Fibroblast of skin of abdomen (primary cell): ENCODE results near the gene PCDHA11. TPM values are rescaled to one million over a fixed set of nuclear protein-coding genes. Genes with fewer than 3 reads are reported as not detected.
A peak's percentile ranks its signal among the peaks of the same experiment; 100 is the strongest.
"Not testable (repeated sequence)": the region's sequence is repeated elsewhere in the genome, so short reads cannot be mapped to it uniquely, and the experiment has no call there.

Experiments
- DNase-seq: peaks from one replicate; pipeline ENCODE4 v3.0.0-alpha.2; 2013
- polyA plus RNA-seq, 2 experiments: library from polyadenylated mRNA; unstranded; fragments of 120-200 nt; gene quantifications; one replicate each; pipeline ENCODE4 v1.2.1, GENCODE V29; 2013; ENCODE audit not compliant: insufficient read length in 2 of 2

Gene PCDHA11
- polyA plus RNA-seq (2013, experiment 1 of 2; ENCODE audit: insufficient read length), result 0.08 TPM
- polyA plus RNA-seq (2013, experiment 2 of 2; ENCODE audit: insufficient read length), result 0.05 TPM

- no peak for DNase-seq
These were observed at the start of gene PCDHA11 for GRCh38 chr5:140868721-140869554. PCDHA11 (plus strand) TSS chr5:140868957; CDS start chr5:140869104, 147 bp downstream.

- DNase-seq, result no peak
These were observed 47.1 kb upstream of the PCDHA11 start, which contains the start of gene PCDHA5 for GRCh38 chr5:140821375-140822280. PCDHA5 (plus strand) TSS chr5:140821613.

GRCh38 chr5:140822281-140822629, 46.5 kb upstream of the PCDHA11 start:
- no peak for DNase-seq

- DNase-seq, result not testable (repeated sequence)
These were observed 45.8 kb upstream of the PCDHA11 start for GRCh38 chr5:140822969-140823368.

- DNase-seq, result no peak
These were observed 45.3 kb upstream of the PCDHA11 start for GRCh38 chr5:140823475-140823874.

GRCh38 chr5:140827704-140828361, 40.9 kb upstream of the PCDHA11 start, which contains the start of gene PCDHA6:
PCDHA6 (plus strand) TSS chr5:140827960; CDS start chr5:140828092, 132 bp downstream.
- no peak for DNase-seq

GRCh38 chr5:140828362-140828737, 40.4 kb upstream of the PCDHA11 start:
- DNase-seq, result no peak

- DNase-seq, result not testable (repeated sequence)
These were observed 39.0 kb upstream of the PCDHA11 start for GRCh38 chr5:140829511-140830501.

- peak; percentile 25 for DNase-seq
These were observed 34.8 kb upstream of the PCDHA11 start, which contains the start of gene PCDHA7 for GRCh38 chr5:140833993-140834392. PCDHA7 (plus strand) TSS chr5:140834269; CDS start chr5:140834384, 115 bp downstream.

- not testable (repeated sequence) for DNase-seq
These were observed 34.2 kb upstream of the PCDHA11 start for GRCh38 chr5:140834439-140835008.

GRCh38 chr5:140835622-140836510, 32.9 kb upstream of the PCDHA11 start:
- DNase-seq, result no peak

- DNase-seq, result no peak
These were observed 27.5 kb upstream of the PCDHA11 start, which contains the start of gene PCDHA8 for GRCh38 chr5:140840978-140841962. PCDHA8 (plus strand) TSS chr5:140841187; CDS start chr5:140841322, 135 bp downstream.

GRCh38 chr5:140842798-140843733, 25.7 kb upstream of the PCDHA11 start:
- no peak for DNase-seq

GRCh38 chr5:140848139-140849102, 20.3 kb upstream of the PCDHA11 start, which contains the start of gene PCDHA9:
PCDHA9 (plus strand) TSS chr5:140848382; CDS start chr5:140848496, 114 bp downstream.
- not testable (repeated sequence) for DNase-seq

- DNase-seq, result not testable (repeated sequence)
These were observed 18.7 kb upstream of the PCDHA11 start for GRCh38 chr5:140849831-140850634.
